SH-SY5Y (cell line): Measurements from ENCODE around the gene PTGR3.

ENCODE experiments used
- GATA2 ChIP-seq: IDR thresholded peaks from 2 replicates; pipeline ENCODE4 v1.6.1; 2011; ENCODE audit warnings: mild to moderate bottlenecking, low read depth, low read length
- GATA3 ChIP-seq: IDR thresholded peaks from 2 replicates; pipeline ENCODE4 v1.6.1; 2011; ENCODE audit warnings: low read depth, mild to moderate bottlenecking, low read length, moderate library complexity

DNA sequence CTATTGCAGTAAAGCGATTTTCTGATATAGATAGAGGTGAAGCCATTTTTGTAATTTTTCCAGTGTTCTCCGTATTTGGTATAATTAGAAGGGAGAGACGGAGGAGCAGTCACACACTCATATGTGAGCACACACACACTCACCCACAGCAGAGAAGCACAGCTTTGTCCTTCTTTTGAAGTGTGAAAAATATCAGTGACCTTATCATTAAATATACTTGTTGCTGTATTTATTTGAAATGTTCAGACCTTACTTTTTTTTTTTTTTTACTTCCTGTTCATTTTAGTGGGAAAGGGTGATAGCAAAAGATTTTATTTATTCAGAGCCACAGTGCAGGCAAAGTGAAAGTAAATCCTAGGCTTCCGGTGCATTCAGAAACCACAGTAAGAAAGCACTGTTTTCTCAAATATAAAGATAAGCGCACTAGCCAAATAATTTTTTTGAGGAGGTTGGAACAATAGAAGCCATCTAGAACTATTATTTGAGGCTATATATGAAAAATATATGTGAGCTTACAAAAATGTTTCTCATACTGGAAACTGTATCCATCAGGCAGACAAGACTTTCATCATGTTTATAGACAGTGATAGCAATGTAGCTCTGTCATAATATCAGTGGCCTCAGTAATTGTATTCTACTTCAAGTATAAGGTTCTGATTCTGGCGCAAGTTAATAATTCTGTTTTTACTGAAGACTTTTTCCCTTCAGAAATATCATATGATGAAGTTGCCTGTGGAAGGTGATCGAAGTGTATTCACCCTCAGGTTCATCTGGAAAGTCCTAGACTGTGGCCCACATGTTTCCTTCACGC lies 38.9 kb upstream of the PTGR3 start:
- no peak for TF ChIP-seq GATA2
- TF ChIP-seq GATA3, result no peak
